Spleen (tissue), 11 donors: ENCODE measurements around the gene BCL7C. TPM values are rescaled to one million over a fixed set of nuclear protein-coding genes. Genes with fewer than 3 reads are reported as not detected.
A peak's percentile ranks its signal among the peaks of the same experiment; 100 is the strongest.

Experiments
- DNase-seq: peaks from one replicate; pipeline ENCODE4 v3.0.0-alpha.2; 2020
- H3K27ac ChIP-seq, 8 donors: fragments of 200-600 bp; sonication (generic) in 7 of 8; 1 replicate in 4 of 8; 2 replicates in 4 of 8; pipeline versions ENCODE4 v1.5.0 to v1.8.0; 2016 to 2021; ENCODE audit warnings: inconsistent platforms in 4 of 8, mild to moderate bottlenecking in 4 of 8, moderate library complexity in 1 of 8
- H3K27me3 ChIP-seq, 7 donors: fragments of 200-600 bp; sonication (generic) in 6 of 7; replicated peaks in 1 of 7; 1 replicate in 4 of 7; 2 replicates in 3 of 7; pipeline versions ENCODE4 v1.5.0 to v1.8.0; 2016 to 2021; ENCODE audit warnings: inconsistent platforms in 3 of 7, mild to moderate bottlenecking in 1 of 7
- H3K36me3 ChIP-seq, 6 donors: fragments of 200-600 bp; sonication (generic) in 5 of 6; 1 replicate in 4 of 6; 2 replicates in 2 of 6; pipeline versions ENCODE4 v1.5.0 to v1.8.0; 2016 to 2021; ENCODE audit warnings: inconsistent platforms in 2 of 6
- H3K4me1 ChIP-seq, 6 donors: fragments of 200-600 bp; sonication (generic) in 5 of 6; 1 replicate in 3 of 6; 2 replicates in 3 of 6; pipeline versions ENCODE4 v1.5.0 to v1.8.0; 2016 to 2021; ENCODE audit warnings: inconsistent platforms in 3 of 6
- H3K4me3 ChIP-seq, 8 donors: fragments of 200-600 bp; sonication (generic) in 7 of 8; 1 replicate in 4 of 8; 2 replicates in 4 of 8; pipeline versions ENCODE4 v1.5.0 to v1.8.0; 2016 to 2021; ENCODE audit warnings: inconsistent platforms in 4 of 8, mild to moderate bottlenecking in 4 of 8, moderate library complexity in 2 of 8
- H3K9me3 ChIP-seq, 8 donors: fragments of 200-600 bp; sonication (generic) in 7 of 8; 1 replicate in 4 of 8; 2 replicates in 4 of 8; pipeline versions ENCODE4 v1.5.0 to v1.8.0; 2016 to 2021; ENCODE audit warnings: inconsistent platforms in 4 of 8
- POLR2A ChIP-seq, 3 donors: fragments of 450-650 bp; IDR thresholded peaks; one replicate each; pipeline ENCODE4 v1.5.1; 2017; ENCODE audit warnings: antibody characterized with exemption in 3 of 3, mild to moderate bottlenecking in 1 of 3
- POLR2AphosphoS5 ChIP-seq, 3 donors: sonication (generic); formaldehyde crosslinking; IDR thresholded peaks; one replicate each; pipeline ENCODE4 v1.5.1; 2017; ENCODE audit warnings: antibody characterized with exemption in 3 of 3
- WGBS, 5 donors: extraction: QIAGEN DNeasy Blood & Tissue Kit in 3 of 5; methylation state at CpG; one replicate each; pipeline versions ENCODE4 v1.1.5 to v1.1.7; 2013 to 2018; 5-methylcytosine and 5-hydroxymethylcytosine counted together
- intact Hi-C: fragments of 100-400 bp; cut with DNase I; formaldehyde crosslinking; loops from one replicate; pipeline ENCODE4 v1.15.0; 2023; ENCODE audit warnings: low total_unique reads
- polyA plus RNA-seq, 3 donors: library from polyadenylated mRNA; stranded (reverse); fragments of 200-250 nt; gene quantifications; one replicate each; pipeline ENCODE4 v1.2.1, GENCODE V29; 2013
- total RNA-seq, 7 donors: library from RNA; depleted of rRNA in 3 of 7; stranded (reverse); fragments of >200 nt in 3 of 7; fragmentation: NEBNext Ultra II Directional in 4 of 7; extraction: Animal tissue kit (Norgen Biotek cat#: 25700) in 4 of 7; gene quantifications; one replicate each; pipeline versions ENCODE4 v1.1.0 to v1.2.1, GENCODE V29; 2016 to 2021
- TF ChIP-seq, protein P1 (sequence below), 11 experiments: fragments of 200-600 bp in 7 of 11; fragments of 450-650 bp in 4 of 11; sonication (generic) in 4 of 11; IDR thresholded peaks in 8 of 11; conservative IDR thresholded peaks in 3 of 11; 1 replicate in 7 of 11; 2 replicates in 4 of 11; pipeline versions ENCODE4 v1.4.0 to v1.8.0; 2016 to 2021; ENCODE audit warnings: antibody characterized with exemption in 11 of 11, inconsistent platforms in 4 of 11, mild to moderate bottlenecking in 1 of 11
- donor health status: healthy with polysubstance abuse.
- donor health status: DM: no; HTN: no; CAD: no; lungs with moderate emphysema.
- donor health status: DM: no; HTN: no; CAD: no.
- donor health status: Bipolar disorder and iron deficiency.
- donor health status: healthy.
- donor health status: DM: no; HTN: no; CAD: no.
- donor health status: DM: yes; HTN: yes; CAD: no.

BCL7C gene
- total and polyA plus RNA-seq, 10 donors: 15.5 to 38.7 (median 22.9) TPM

DNA sequence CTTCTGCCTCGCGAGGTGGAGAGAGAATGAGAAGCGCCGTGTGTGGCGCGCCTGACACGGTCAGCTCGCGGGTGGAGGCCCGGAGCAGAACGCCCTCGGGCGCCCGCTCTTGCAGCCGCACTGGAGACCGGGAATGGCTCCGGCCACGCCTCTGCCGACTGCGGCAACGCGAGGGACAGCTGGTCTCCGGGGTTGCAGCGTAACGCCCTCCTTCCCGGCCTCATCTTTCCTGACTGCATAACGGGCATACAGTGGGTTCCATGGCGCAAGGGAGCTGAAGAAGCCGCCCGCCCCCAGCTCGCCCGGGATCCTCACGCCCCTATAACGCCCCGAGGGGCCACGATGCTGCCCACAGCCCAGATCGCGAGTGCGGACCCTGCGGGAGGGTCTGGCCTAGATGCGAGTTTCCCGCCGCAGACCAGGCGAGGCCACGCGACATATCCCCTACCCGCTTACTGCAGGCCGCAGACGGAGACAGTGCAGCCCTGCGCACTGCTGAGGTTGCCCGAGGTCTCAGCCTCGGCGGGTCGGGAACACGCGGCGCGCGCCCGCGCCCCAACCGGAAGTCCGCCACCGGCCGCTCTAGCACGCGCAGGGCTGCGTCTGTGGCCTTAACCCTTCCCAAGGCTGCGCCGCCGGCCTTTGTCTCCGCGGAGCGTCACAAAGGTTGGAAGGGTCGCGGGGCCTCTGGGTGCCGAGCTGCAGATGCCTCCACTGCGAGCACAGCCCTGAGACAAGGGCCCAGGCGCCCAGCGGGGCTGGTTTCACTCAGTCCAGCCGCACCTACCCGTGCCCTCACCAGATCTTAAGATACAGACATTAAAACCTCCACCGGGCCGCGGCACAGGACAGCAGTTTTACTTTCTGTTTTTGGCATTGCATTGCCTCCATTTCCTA, 18.8 kb downstream of the BCL7C start:
- TF ChIP-seq POLR2AphosphoS5 (IDR thresholded peaks at IDR 0.05): peak; percentile 94 to 97 (median 97)
- peak; percentile 35 to 77 (median 41) for TF ChIP-seq POLR2A (IDR thresholded peaks at IDR 0.05)
- TF ChIP-seq, protein P1, sequence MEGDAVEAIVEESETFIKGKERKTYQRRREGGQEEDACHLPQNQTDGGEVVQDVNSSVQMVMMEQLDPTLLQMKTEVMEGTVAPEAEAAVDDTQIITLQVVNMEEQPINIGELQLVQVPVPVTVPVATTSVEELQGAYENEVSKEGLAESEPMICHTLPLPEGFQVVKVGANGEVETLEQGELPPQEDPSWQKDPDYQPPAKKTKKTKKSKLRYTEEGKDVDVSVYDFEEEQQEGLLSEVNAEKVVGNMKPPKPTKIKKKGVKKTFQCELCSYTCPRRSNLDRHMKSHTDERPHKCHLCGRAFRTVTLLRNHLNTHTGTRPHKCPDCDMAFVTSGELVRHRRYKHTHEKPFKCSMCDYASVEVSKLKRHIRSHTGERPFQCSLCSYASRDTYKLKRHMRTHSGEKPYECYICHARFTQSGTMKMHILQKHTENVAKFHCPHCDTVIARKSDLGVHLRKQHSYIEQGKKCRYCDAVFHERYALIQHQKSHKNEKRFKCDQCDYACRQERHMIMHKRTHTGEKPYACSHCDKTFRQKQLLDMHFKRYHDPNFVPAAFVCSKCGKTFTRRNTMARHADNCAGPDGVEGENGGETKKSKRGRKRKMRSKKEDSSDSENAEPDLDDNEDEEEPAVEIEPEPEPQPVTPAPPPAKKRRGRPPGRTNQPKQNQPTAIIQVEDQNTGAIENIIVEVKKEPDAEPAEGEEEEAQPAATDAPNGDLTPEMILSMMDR (IDR thresholded peaks at IDR 0.05 in 8 of 11, conservative IDR thresholded peaks at IDR 0.05 in 3 of 11): peak in 3 of 11 experiments; percentile 8 to 29 (median 18)
- intact Hi-C loops: no loop called here
- Histone ChIP-seq H3K27me3 (no peaks in the 10 kb centered on the region), H3K36me3 (peaks cover 0 to 19% (median 5%) of the 10 kb centered on the region in 6 donors), H3K9me3 (no peaks in the 10 kb centered on the region), H3K27ac (peak overlapping the region; percentile 87 to 97 (median 96)), H3K4me3 (peak overlapping the region; percentile 48 to 99 (median 89)), H3K4me1 (peaks cover 14 to 63% (median 35%) of the 10 kb centered on the region in 6 donors)
- 0% methylated on average over 51 to 85 of the region's 85 CpGs for WGBS, 5 donors
- DNase-seq: peak; percentile 99

DNA sequence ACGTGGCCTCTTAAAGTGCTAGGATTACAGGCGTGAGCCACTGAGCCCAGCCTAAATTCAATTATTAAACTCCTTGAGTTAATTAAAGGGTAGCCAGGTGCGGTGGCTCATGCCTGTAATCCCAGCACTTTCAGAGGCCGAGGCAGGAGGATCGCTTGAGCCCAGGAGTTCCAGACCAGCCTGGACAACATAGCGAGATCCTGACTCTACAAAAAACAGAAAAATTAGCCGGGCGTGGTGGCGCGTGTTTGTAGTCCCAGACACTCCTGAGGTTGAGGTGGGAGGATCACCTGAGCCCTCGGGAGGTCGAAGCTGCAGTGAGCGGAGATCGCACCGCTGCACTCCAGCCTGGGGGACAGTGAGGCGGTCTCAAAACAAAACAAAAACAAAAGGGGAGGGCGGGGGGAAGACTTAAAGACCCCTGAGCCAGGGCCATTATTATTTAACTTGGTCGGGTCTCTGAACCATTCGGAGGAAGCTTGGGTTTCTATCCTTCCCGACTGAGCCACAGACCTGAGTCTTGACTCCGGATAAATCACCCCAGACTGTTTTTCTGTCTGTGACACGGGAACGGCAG, 19.5 kb downstream of the BCL7C start:
- peak; percentile 54 for DNase-seq
- peaks cover 0 to 12% (median 3%) of the 10 kb centered on the region in 6 donors for H3K36me3 ChIP-seq
- H3K4me1 ChIP-seq: peaks cover 14 to 63% (median 35%) of the 10 kb centered on the region in 6 donors
- no peaks in the 10 kb centered on the region for H3K9me3 ChIP-seq
- TF ChIP-seq POLR2AphosphoS5 (IDR thresholded peaks at IDR 0.05) (no peak), POLR2A (IDR thresholded peaks at IDR 0.05) (no peak)
- TF ChIP-seq, protein P1 (IDR thresholded peaks at IDR 0.05 in 8 of 11, conservative IDR thresholded peaks at IDR 0.05 in 3 of 11): no peak
- intact Hi-C loops: no loop called here
- peak overlapping the region; percentile 48 to 99 (median 89) for H3K4me3 ChIP-seq
- peak overlapping the region; percentile 87 to 97 (median 96) for H3K27ac ChIP-seq
- no peaks in the 10 kb centered on the region for H3K27me3 ChIP-seq
- 20 to 38% (median 27%) methylated on average over 23 of the region's 23 CpGs for WGBS, 5 donors

DNA sequence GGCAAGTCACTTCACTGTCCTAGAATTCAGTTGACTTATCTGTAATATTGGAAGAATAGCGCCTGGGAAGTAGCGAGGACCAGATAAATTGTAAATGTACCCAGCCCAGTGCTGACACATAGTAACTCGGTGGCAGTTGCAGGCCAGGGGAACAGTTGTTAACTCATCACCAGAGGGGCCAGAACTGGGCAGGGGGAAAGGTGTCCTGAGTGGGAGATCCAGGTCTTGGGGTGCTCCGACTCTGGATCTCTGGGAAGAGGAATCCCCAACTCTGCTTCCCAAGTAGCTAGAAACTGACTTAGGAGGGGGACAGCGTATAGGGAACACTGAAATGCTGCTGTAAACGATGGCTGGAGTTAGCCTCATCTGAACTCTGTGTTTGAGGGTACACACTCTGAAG, 23.0 kb downstream of the BCL7C start:
- no peak for DNase-seq

GRCh38 chr16:30867747-30868146, 26.1 kb downstream of the BCL7C start:
- H3K9me3 ChIP-seq: no peaks in the 10 kb centered on the region
- no peak for DNase-seq
- H3K27ac ChIP-seq: no peak overlapping the region
- H3K4me3 ChIP-seq: no peak overlapping the region
- intact Hi-C loops: no loop called here
- 87 to 95% (median 93%) methylated on average over 5 of the region's 5 CpGs for WGBS, 5 donors
- no peaks in the 10 kb centered on the region for H3K36me3 ChIP-seq
- TF ChIP-seq POLR2AphosphoS5 (IDR thresholded peaks at IDR 0.05): no peak
- TF ChIP-seq, protein P1 (IDR thresholded peaks at IDR 0.05 in 8 of 11, conservative IDR thresholded peaks at IDR 0.05 in 3 of 11): no peak
- no peak for TF ChIP-seq POLR2A (IDR thresholded peaks at IDR 0.05)
- H3K27me3 ChIP-seq: no peaks in the 10 kb centered on the region
- H3K4me1 ChIP-seq: peaks cover 0 to 6% (median 0%) of the 10 kb centered on the region in 6 donors

More for the DNA sequence above, 23.0 kb downstream of the BCL7C start:
- WGBS, 5 donors: 88 to 93% (median 92%) methylated on average over 6 of the region's 6 CpGs
- Histone ChIP-seq H3K27me3 (no peaks in the 10 kb centered on the region), H3K4me1 (peaks cover 5 to 29% (median 13%) of the 10 kb centered on the region in 6 donors), H3K4me3 (no peak overlapping the region), H3K9me3 (no peaks in the 10 kb centered on the region), H3K36me3 (no peaks in the 10 kb centered on the region), H3K27ac (no peak overlapping the region)
- TF ChIP-seq POLR2A (IDR thresholded peaks at IDR 0.05): no peak
- intact Hi-C loops: no loop called here
